Hypothalamus (tissue), 51 donors: ENCODE measurements around the gene PRKCZ.
A peak's percentile ranks its signal among the peaks of the same experiment; 100 is the strongest.
"Not testable (repeated sequence)": the region's sequence is repeated elsewhere in the genome, so short reads cannot be mapped to it uniquely, and the experiment has no call there.

ENCODE experiments used
- DNase-seq, 51 donors: peaks; one replicate each; lab custom pipeline; 2025; lab: John Stamatoyannopoulos, UW

PRKCZ gene

GRCh38 chr1:2146836-2147517 lies 96.8 kb downstream of the PRKCZ start:
- no peak for DNase-seq

- not testable (repeated sequence) for DNase-seq
These were observed 97.7 kb downstream of the PRKCZ start for GRCh38 chr1:2147869-2148268.

GRCh38 chr1:2148691-2149090 lies 98.5 kb downstream of the PRKCZ start:
- no peak for DNase-seq

- no peak for DNase-seq
These were observed 100.6 kb downstream of the PRKCZ start for GRCh38 chr1:2150801-2151200.

GRCh38 chr1:2151252-2151651 lies 101.0 kb downstream of the PRKCZ start:
- no peak for DNase-seq

GRCh38 chr1:2151911-2152310 lies 101.7 kb downstream of the PRKCZ start:
- DNase-seq, result no peak

- DNase-seq, result peak in 2 of 51 donors; percentile 33 to 57
These were observed 102.7 kb downstream of the PRKCZ start for GRCh38 chr1:2152954-2153353.

- no peak for DNase-seq
These were observed 103.8 kb downstream of the PRKCZ start for GRCh38 chr1:2154022-2154421.

- DNase-seq, result no peak
These were observed 105.0 kb downstream of the PRKCZ start for GRCh38 chr1:2155147-2155598.

GRCh38 chr1:2155788-2156187 lies 105.6 kb downstream of the PRKCZ start:
- no peak for DNase-seq

GRCh38 chr1:2156866-2157265 lies 106.7 kb downstream of the PRKCZ start:
- no peak for DNase-seq

- no peak for DNase-seq
These were observed 107.6 kb downstream of the PRKCZ start for GRCh38 chr1:2157856-2158255.

GRCh38 chr1:2158272-2158671 lies 108.1 kb downstream of the PRKCZ start:
- peak in 4 of 51 donors; percentile 21 to 45 (median 30) for DNase-seq

GRCh38 chr1:2159124-2159523 lies 108.9 kb downstream of the PRKCZ start:
- no peak for DNase-seq

GRCh38 chr1:2160451-2161300 lies 110.5 kb downstream of the PRKCZ start:
- DNase-seq, result peak in 3 of 51 donors; percentile 20 to 54 (median 38)

- no peak for DNase-seq
These were observed 113.0 kb downstream of the PRKCZ start for GRCh38 chr1:2163205-2163604.

GRCh38 chr1:2165646-2166045 lies 115.4 kb downstream of the PRKCZ start:
- DNase-seq, result no peak

- DNase-seq, result no peak
These were observed 116.0 kb downstream of the PRKCZ start for GRCh38 chr1:2166254-2166653.

GRCh38 chr1:2166695-2167094 lies 116.5 kb downstream of the PRKCZ start:
- DNase-seq, result no peak

GRCh38 chr1:2168090-2168489 lies 117.9 kb downstream of the PRKCZ start:
- DNase-seq, result no peak

GRCh38 chr1:2168535-2168934 lies 118.3 kb downstream of the PRKCZ start:
- no peak for DNase-seq
